SK-N-MC (cell line): ENCODE results near the gene WDR70.

ENCODE experiments used
- EZH2 ChIP-seq: fragments of 200-600 bp; sonication (generic); IDR thresholded peaks from one replicate; pipeline ENCODE4 v1.6.1; 2017; ENCODE audit warnings: antibody characterized with exemption
- POLR2AphosphoS5 ChIP-seq: IDR thresholded peaks from 2 replicates; pipeline ENCODE4 v1.6.1; 2012; ENCODE audit warnings: mild to moderate bottlenecking, low read depth, low read length, borderline replicate concordance

DNA sequence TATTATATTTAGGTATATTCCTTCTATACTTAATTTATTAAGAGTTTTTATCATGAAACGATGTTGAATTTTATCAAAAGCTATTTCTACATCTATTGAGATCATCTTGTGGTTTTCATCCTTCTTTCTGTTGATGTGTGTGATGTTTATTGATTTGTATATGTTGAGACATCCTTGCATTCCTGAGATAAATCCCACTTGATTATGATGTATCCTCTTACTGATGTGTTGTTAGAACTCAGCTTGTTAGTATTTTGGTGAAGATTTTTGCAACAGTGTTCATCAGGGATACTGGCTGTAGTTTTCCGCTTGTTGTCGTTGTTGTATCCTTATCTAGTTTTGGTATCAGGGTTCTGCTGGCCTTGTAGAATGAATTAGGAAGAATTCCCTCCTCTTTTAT lies 247.1 kb downstream of the WDR70 start:
- TF ChIP-seq POLR2AphosphoS5 (no peak), EZH2 (no peak)
